Cardiac muscle cell (in vitro differentiated cells and primary cell): ENCODE measurements around the gene COX5A. TPM values are rescaled to one million over a fixed set of nuclear protein-coding genes. Genes with fewer than 3 reads are reported as not detected.

Source experiments
- DNase-seq, 2 donors: peaks; one replicate each; pipeline versions ENCODE4 v3.0.0 to v3.0.0-alpha.2; 2010 to 2017; ENCODE audit warnings: low read depth in 1 of 2, low spot score in 1 of 2
- H3K27ac ChIP-seq: fragments of 200-600 bp; sonication (generic); 2 replicates; pipeline ENCODE4 v1.5.1; 2016
- H3K27me3 ChIP-seq: fragments of 200-600 bp; sonication (generic); 2 replicates; pipeline ENCODE4 v1.6.0; 2016; ENCODE audit warnings: control low read depth
- H3K36me3 ChIP-seq: fragments of 200-600 bp; sonication (generic); 2 replicates; pipeline ENCODE4 v1.5.1; 2016; ENCODE audit warnings: control low read depth
- H3K4me1 ChIP-seq: fragments of 200-600 bp; sonication (generic); 2 replicates; pipeline ENCODE4 v1.8.1; 2017; ENCODE audit warnings: low read depth, mild to moderate bottlenecking, mixed run types
- H3K4me3 ChIP-seq: fragments of 200-600 bp; sonication (generic); 2 replicates; pipeline ENCODE4 v1.5.1; 2016; ENCODE audit warnings: mild to moderate bottlenecking
- H3K9me3 ChIP-seq: fragments of 200-600 bp; sonication (generic); 2 replicates; pipeline ENCODE4 v1.5.1; 2017; ENCODE audit warnings: low read depth, mild to moderate bottlenecking, control low read depth
- CTCF ChIP-seq: IDR thresholded peaks from 2 replicates; pipeline ENCODE4 v1.5.1; 2012; ENCODE audit warnings: low read depth, mild to moderate bottlenecking, low read length
- polyA plus RNA-seq: library from polyadenylated mRNA; unstranded; fragments of >200 nt; fragmentation: Nextera tagmentation; extraction: Ambion mirVana; gene quantifications from 2 replicates; pipeline ENCODE4 v1.2.1, GENCODE V29; 2016
- total RNA-seq: library from RNA; depleted of rRNA; stranded (reverse); fragments of >200 nt; gene quantifications from 2 replicates; pipeline ENCODE4 v1.2.3, GENCODE V29; 2016

Gene COX5A
- total and polyA plus RNA-seq, 2 experiments from 2014 or later = 285 to 1,489 TPM

- Histone ChIP-seq H3K27me3 (no peaks in the 10 kb centered on the region), H3K27ac (peak overlapping the region; percentile 94), H3K9me3 (no peaks in the 10 kb centered on the region), H3K4me1 (peaks cover 16% of the 10 kb centered on the region), H3K36me3 (peaks cover 23% of the 10 kb centered on the region), H3K4me3 (peak overlapping the region; percentile 67)
- DNase-seq = peak; percentile 33 to 62
- TF ChIP-seq CTCF = no peak
Observed at GRCh38 chr15:74906067-74906449, 31.8 kb downstream of the COX5A start.

- TF ChIP-seq CTCF = no peak
- Histone ChIP-seq H3K36me3 (peaks cover 38% of the 10 kb centered on the region), H3K4me3 (no peak overlapping the region), H3K27me3 (no peaks in the 10 kb centered on the region), H3K9me3 (no peaks in the 10 kb centered on the region), H3K27ac (peak overlapping the region; percentile 94), H3K4me1 (peaks cover 16% of the 10 kb centered on the region)
- DNase-seq = no peak
Observed at GRCh38 chr15:74904190-74904805, 33.6 kb downstream of the COX5A start.

- peaks cover 41% of the 10 kb centered on the region for H3K36me3 ChIP-seq
- no peak for DNase-seq
- peaks cover 16% of the 10 kb centered on the region for H3K4me1 ChIP-seq
- no peak for TF ChIP-seq CTCF
- no peaks in the 10 kb centered on the region for H3K27me3 ChIP-seq
- H3K27ac ChIP-seq = no peak overlapping the region
- H3K9me3 ChIP-seq = no peaks in the 10 kb centered on the region
- no peak overlapping the region for H3K4me3 ChIP-seq
Observed at GRCh38 chr15:74903676-74904075, 34.2 kb downstream of the COX5A start.

- Histone ChIP-seq H3K9me3 (no peaks in the 10 kb centered on the region), H3K4me3 (no peak overlapping the region), H3K36me3 (peaks cover 41% of the 10 kb centered on the region), H3K4me1 (peaks cover 12% of the 10 kb centered on the region), H3K27ac (no peak overlapping the region), H3K27me3 (no peaks in the 10 kb centered on the region)
- no peak for TF ChIP-seq CTCF
- no peak for DNase-seq
Observed at GRCh38 chr15:74902295-74903075, 35.4 kb downstream of the COX5A start.

GRCh38 chr15:74901612-74902063 is 36.2 kb downstream of the COX5A start:
- Histone ChIP-seq H3K36me3 (peaks cover 41% of the 10 kb centered on the region), H3K4me1 (peaks cover 8% of the 10 kb centered on the region), H3K4me3 (no peak overlapping the region), H3K27ac (no peak overlapping the region), H3K9me3 (no peaks in the 10 kb centered on the region), H3K27me3 (no peaks in the 10 kb centered on the region)
- peak; percentile 62 to 70 for DNase-seq
- peak; percentile 89 for TF ChIP-seq CTCF
